K562 (cell line): ENCODE results near the gene LRP1-AS. TPM values are rescaled to one million over a fixed set of nuclear protein-coding genes. Genes with fewer than 3 reads are reported as not detected.

Experiments
- ATF1 ChIP-seq, 2 experiments: fragments of 450-650 bp in 1 of 2; IDR thresholded peaks; 2 replicates each; pipeline ENCODE4 v1.6.1; 2016; ENCODE audit warnings: missing compliant biosample characterization in 1 of 2, missing genetic modification characterization in 1 of 2
- JUN ChIP-seq, 2 experiments: sonication (generic) in 1 of 2; formaldehyde crosslinking in 1 of 2; IDR thresholded peaks; 2 replicates each; pipeline versions ENCODE4 v1.6.1 to v1.8.0; 2012 to 2022; ENCODE audit warnings: borderline replicate concordance in 2 of 2, mild to moderate bottlenecking in 2 of 2, improper control_type of control experiment in 1 of 2, low read depth in 1 of 2, low read length in 1 of 2, missing genetic modification reagents in 1 of 2
- LEF1 ChIP-seq: fragments of 450-650 bp; IDR thresholded peaks from 2 replicates; pipeline ENCODE4 v1.6.1; 2016; ENCODE audit warnings: mild to moderate bottlenecking
- MED1 ChIP-seq: sonication (generic); formaldehyde crosslinking; IDR thresholded peaks from 2 replicates; pipeline ENCODE4 v1.8.1; 2023; ENCODE audit warnings: missing genetic modification reagents, borderline replicate concordance
- NEUROD1 ChIP-seq: fragments of 150-350 bp; IDR thresholded peaks from 2 replicates; pipeline ENCODE4 v1.6.1; 2014; ENCODE audit warnings: borderline replicate concordance, low read length, low read depth; ENCODE audit not compliant: partially characterized antibody
- NFIC ChIP-seq: fragments of 450-650 bp; IDR thresholded peaks from 2 replicates; pipeline ENCODE4 v1.6.1; 2017; ENCODE audit warnings: mild to moderate bottlenecking, inconsistent platforms
- NR4A1 ChIP-seq, 2 experiments: fragments of 250-450 bp in 1 of 2; fragments of 450-650 bp in 1 of 2; sonication (Bioruptor Pico) in 1 of 2; IDR thresholded peaks; 2 replicates each; pipeline versions ENCODE4 v1.4.0 to v1.6.1; 2016 to 2020; ENCODE audit warnings: mild to moderate bottlenecking in 2 of 2, missing compliant biosample characterization in 1 of 2, missing genetic modification characterization in 1 of 2, moderate library complexity in 1 of 2
- RFX5 ChIP-seq: IDR thresholded peaks from 2 replicates; pipeline ENCODE4 v1.6.1; 2011; ENCODE audit warnings: low read depth, mild to moderate bottlenecking, improper control_type of control experiment, low read length
- polyA plus RNA-seq, 8 experiments: library from polyadenylated mRNA; depleted of rRNA in 4 of 8; stranded (reverse) in 5 of 8; unstranded in 3 of 8; fragments of >200 nt; fragmentation: Nextera tagmentation in 2 of 8; fragmentation: Illumina TruSeq in 1 of 8; extraction: Ambion mirVana in 2 of 8; extraction: Trizol in 1 of 8; gene quantifications; 2 replicates each; pipeline versions ENCODE4 v1.2.1 to v1.2.3, GENCODE V29; 2011 to 2014; ENCODE audit warnings: inconsistent platforms in 1 of 8, missing spikeins in 1 of 8
- total RNA-seq, 7 experiments: library from RNA; depleted of rRNA in 6 of 7; stranded (reverse); fragments of >200 nt in 6 of 7; fragmentation: Illumina TruSeq in 2 of 7; extraction: Trizol in 2 of 7; gene quantifications; 2 replicates each; pipeline versions ENCODE4 v1.2.1 to v1.2.3, GENCODE V29; 2011 to 2021; ENCODE audit warnings: low replicate concordance in 1 of 7
- TF ChIP-seq, protein P1 (sequence below): fragments of 250-450 bp; sonication (Bioruptor Pico); IDR thresholded peaks from 2 replicates; pipeline ENCODE4 v1.4.0; 2020
- TF ChIP-seq, protein P2 (sequence below): sonication (generic); formaldehyde crosslinking; IDR thresholded peaks from 2 replicates; pipeline ENCODE4 v1.8.1; 2022; ENCODE audit warnings: missing genetic modification reagents
- TF ChIP-seq, protein P3 (sequence below): fragments of 200-800 bp; sonication (Bioruptor generic); IDR thresholded peaks from 2 replicates; pipeline ENCODE4 v1.6.1; 2016; ENCODE audit warnings: missing genetic modification characterization, missing compliant biosample characterization
- TF ChIP-seq, protein P4 (sequence below): sonication (generic); formaldehyde crosslinking; IDR thresholded peaks from 2 replicates; pipeline ENCODE4 v1.9.0; 2022; ENCODE audit warnings: mild to moderate bottlenecking, missing genetic modification reagents

Gene LRP1-AS
- total and polyA plus RNA-seq, 9 of the 15 experiments (the other 6 are each of a cell fraction or from before 2014, with no cell fraction given): not detected

DNA sequence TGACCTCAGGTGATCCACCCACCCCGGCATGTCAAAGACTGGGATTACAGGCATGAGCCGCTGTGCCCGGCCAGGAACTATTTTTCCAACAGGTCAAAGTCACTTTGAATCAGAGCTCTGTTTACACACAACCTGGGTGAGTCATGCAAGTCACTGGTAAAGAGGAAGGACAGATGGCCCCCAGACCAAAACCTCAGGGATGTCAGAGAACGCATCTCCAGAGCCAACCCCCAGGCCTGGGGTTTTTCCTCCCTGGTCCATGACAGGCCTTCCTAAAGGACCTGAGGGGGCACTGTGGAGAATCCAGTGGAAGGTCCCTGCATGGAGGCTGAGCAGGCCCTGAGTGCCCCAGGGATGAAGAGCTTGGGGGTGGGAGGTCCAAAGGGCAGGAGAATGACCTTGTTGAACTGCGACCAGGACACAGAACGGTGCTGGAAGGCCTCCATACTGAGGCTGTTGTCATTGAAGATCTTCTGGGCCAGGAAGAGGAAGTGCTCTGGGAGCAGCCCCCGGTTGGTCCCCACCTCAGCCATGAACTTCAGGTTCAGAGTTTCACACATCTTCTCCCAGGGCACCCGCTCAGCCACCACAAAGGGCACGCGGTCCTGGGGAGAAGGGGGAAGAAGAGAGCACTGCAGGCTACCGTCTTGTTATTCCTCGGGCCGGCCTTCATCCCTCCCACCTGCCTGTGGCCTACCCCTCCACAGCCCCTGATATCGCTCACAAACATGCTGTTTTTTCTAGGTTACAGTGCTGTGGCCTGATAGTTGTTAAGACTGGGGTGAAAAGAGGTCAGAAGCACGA, 45.3 kb downstream of the LRP1-AS start (continued):
- TF ChIP-seq, protein P1, sequence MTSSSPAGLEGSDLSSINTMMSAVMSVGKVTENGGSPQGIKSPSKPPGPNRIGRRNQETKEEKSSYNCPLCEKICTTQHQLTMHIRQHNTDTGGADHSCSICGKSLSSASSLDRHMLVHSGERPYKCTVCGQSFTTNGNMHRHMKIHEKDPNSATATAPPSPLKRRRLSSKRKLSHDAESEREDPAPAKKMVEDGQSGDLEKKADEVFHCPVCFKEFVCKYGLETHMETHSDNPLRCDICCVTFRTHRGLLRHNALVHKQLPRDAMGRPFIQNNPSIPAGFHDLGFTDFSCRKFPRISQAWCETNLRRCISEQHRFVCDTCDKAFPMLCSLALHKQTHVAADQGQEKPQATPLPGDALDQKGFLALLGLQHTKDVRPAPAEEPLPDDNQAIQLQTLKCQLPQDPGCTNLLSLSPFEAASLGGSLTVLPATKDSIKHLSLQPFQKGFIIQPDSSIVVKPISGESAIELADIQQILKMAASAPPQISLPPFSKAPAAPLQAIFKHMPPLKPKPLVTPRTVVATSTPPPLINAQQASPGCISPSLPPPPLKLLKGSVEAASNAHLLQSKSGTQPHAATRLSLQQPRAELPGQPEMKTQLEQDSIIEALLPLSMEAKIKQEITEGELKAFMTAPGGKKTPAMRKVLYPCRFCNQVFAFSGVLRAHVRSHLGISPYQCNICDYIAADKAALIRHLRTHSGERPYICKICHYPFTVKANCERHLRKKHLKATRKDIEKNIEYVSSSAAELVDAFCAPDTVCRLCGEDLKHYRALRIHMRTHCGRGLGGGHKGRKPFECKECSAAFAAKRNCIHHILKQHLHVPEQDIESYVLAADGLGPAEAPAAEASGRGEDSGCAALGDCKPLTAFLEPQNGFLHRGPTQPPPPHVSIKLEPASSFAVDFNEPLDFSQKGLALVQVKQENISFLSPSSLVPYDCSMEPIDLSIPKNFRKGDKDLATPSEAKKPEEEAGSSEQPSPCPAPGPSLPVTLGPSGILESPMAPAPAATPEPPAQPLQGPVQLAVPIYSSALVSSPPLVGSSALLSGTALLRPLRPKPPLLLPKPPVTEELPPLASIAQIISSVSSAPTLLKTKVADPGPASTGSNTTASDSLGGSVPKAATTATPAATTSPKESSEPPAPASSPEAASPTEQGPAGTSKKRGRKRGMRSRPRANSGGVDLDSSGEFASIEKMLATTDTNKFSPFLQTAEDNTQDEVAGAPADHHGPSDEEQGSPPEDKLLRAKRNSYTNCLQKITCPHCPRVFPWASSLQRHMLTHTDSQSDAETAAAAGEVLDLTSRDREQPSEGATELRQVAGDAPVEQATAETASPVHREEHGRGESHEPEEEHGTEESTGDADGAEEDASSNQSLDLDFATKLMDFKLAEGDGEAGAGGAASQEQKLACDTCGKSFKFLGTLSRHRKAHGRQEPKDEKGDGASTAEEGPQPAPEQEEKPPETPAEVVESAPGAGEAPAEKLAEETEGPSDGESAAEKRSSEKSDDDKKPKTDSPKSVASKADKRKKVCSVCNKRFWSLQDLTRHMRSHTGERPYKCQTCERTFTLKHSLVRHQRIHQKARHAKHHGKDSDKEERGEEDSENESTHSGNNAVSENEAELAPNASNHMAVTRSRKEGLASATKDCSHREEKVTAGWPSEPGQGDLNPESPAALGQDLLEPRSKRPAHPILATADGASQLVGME (CRISPR knock-in tag): no peak
- TF ChIP-seq JUN (IDR thresholded peaks at IDR 0.05; ENCODE audit: borderline replicate concordance, low read depth, low read length) (peak; percentile 61; the same call in 1 of the 2 replicates), JUN (CRISPR knock-in tag; IDR thresholded peaks at IDR 0.05; ENCODE audit: borderline replicate concordance) (no peak), NR4A1 (CRISPR knock-in tag; IDR thresholded peaks at IDR 0.05) (no peak), NR4A1 (tag; IDR thresholded peaks at IDR 0.05) (peak; percentile 51; the same call in 1 of the 2 replicates), ATF1 (CRISPR knock-in tag; IDR thresholded peaks at IDR 0.05) (no peak), ATF1 (tag; IDR thresholded peaks at IDR 0.05) (no peak), NEUROD1 (no peak), MED1 (no peak), RFX5 (no peak), LEF1 (peak; percentile 66), NFIC (no peak; the same call in 1 of the 2 replicates)
- TF ChIP-seq, protein P2, sequence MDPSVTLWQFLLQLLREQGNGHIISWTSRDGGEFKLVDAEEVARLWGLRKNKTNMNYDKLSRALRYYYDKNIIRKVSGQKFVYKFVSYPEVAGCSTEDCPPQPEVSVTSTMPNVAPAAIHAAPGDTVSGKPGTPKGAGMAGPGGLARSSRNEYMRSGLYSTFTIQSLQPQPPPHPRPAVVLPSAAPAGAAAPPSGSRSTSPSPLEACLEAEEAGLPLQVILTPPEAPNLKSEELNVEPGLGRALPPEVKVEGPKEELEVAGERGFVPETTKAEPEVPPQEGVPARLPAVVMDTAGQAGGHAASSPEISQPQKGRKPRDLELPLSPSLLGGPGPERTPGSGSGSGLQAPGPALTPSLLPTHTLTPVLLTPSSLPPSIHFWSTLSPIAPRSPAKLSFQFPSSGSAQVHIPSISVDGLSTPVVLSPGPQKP (CRISPR knock-in tag): no peak
- TF ChIP-seq, protein P3, sequence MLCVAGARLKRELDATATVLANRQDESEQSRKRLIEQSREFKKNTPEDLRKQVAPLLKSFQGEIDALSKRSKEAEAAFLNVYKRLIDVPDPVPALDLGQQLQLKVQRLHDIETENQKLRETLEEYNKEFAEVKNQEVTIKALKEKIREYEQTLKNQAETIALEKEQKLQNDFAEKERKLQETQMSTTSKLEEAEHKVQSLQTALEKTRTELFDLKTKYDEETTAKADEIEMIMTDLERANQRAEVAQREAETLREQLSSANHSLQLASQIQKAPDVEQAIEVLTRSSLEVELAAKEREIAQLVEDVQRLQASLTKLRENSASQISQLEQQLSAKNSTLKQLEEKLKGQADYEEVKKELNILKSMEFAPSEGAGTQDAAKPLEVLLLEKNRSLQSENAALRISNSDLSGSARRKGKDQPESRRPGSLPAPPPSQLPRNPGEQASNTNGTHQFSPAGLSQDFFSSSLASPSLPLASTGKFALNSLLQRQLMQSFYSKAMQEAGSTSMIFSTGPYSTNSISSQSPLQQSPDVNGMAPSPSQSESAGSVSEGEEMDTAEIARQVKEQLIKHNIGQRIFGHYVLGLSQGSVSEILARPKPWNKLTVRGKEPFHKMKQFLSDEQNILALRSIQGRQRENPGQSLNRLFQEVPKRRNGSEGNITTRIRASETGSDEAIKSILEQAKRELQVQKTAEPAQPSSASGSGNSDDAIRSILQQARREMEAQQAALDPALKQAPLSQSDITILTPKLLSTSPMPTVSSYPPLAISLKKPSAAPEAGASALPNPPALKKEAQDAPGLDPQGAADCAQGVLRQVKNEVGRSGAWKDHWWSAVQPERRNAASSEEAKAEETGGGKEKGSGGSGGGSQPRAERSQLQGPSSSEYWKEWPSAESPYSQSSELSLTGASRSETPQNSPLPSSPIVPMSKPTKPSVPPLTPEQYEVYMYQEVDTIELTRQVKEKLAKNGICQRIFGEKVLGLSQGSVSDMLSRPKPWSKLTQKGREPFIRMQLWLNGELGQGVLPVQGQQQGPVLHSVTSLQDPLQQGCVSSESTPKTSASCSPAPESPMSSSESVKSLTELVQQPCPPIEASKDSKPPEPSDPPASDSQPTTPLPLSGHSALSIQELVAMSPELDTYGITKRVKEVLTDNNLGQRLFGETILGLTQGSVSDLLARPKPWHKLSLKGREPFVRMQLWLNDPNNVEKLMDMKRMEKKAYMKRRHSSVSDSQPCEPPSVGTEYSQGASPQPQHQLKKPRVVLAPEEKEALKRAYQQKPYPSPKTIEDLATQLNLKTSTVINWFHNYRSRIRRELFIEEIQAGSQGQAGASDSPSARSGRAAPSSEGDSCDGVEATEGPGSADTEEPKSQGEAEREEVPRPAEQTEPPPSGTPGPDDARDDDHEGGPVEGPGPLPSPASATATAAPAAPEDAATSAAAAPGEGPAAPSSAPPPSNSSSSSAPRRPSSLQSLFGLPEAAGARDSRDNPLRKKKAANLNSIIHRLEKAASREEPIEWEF (CRISPR knock-in tag): no peak
- TF ChIP-seq, protein P4, sequence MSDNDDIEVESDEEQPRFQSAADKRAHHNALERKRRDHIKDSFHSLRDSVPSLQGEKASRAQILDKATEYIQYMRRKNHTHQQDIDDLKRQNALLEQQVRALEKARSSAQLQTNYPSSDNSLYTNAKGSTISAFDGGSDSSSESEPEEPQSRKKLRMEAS: peak; percentile 51; the same call in 1 of the 2 replicates
